Heart left ventricle (tissue), 16 donors: Measurements from ENCODE around the gene VASN. TPM values are rescaled to one million over a fixed set of nuclear protein-coding genes. Genes with fewer than 3 reads are reported as not detected.
A peak's percentile ranks its signal among the peaks of the same experiment; 100 is the strongest.

ENCODE experiments used
- ATAC-seq, 4 donors: fragments of 200-7000 bp; cut with Tn5 transposase; one replicate each; pipeline ENCODE4 v1.9.1; 2020 to 2022; ENCODE audit warnings: moderate library complexity in 4 of 4, mild to moderate bottlenecking in 3 of 4, moderate number of reproducible peaks in 1 of 4
- DNase-seq, 5 donors: peaks; one replicate each; pipeline ENCODE4 v3.0.0-alpha.2; 2020
- H3K27ac ChIP-seq, 12 donors: fragments of 200-600 bp; sonication (generic) in 4 of 12; one replicate each; pipeline versions ENCODE4 v1.5.0 to v1.8.0; 2016 to 2022; ENCODE audit warnings: mild to moderate bottlenecking in 2 of 12
- H3K27me3 ChIP-seq, 9 donors: fragments of 200-600 bp; sonication (generic) in 2 of 9; one replicate each; pipeline versions ENCODE4 v1.5.1 to v1.8.0; 2016 to 2022; ENCODE audit warnings: mild to moderate bottlenecking in 3 of 9
- H3K36me3 ChIP-seq, 9 donors: fragments of 200-600 bp; sonication (generic) in 2 of 9; one replicate each; pipeline versions ENCODE4 v1.5.0 to v1.8.0; 2018 to 2022; ENCODE audit warnings: mild to moderate bottlenecking in 2 of 9
- H3K4me1 ChIP-seq, 12 donors: fragments of 200-600 bp; sonication (generic) in 4 of 12; one replicate each; pipeline versions ENCODE4 v1.5.0 to v1.8.0; 2016 to 2022; ENCODE audit warnings: mild to moderate bottlenecking in 3 of 12
- H3K4me3 ChIP-seq, 12 donors: fragments of 200-600 bp; sonication (generic) in 4 of 12; one replicate each; pipeline versions ENCODE4 v1.5.0 to v1.8.0; 2017 to 2022; ENCODE audit warnings: mild to moderate bottlenecking in 9 of 12, moderate library complexity in 4 of 12
- H3K9me3 ChIP-seq, 12 donors: fragments of 200-600 bp; sonication (generic) in 4 of 12; one replicate each; pipeline versions ENCODE4 v1.5.0 to v1.8.0; 2016 to 2022; ENCODE audit warnings: mild to moderate bottlenecking in 1 of 12
- POLR2A ChIP-seq, 2 donors: fragments of 450-650 bp; IDR thresholded peaks; one replicate each; pipeline ENCODE4 v1.6.1; 2017; ENCODE audit warnings: antibody characterized with exemption in 2 of 2, mild to moderate bottlenecking in 2 of 2, moderate library complexity in 2 of 2
- WGBS, 4 donors: extraction: QIAGEN DNeasy Blood & Tissue Kit in 2 of 4; methylation state at CpG; one replicate each; pipeline versions ENCODE4 v1.1.5 to v1.1.7; 2013 to 2018; 5-methylcytosine and 5-hydroxymethylcytosine counted together
- intact Hi-C, 10 donors: fragments of 100-400 bp; cut with DNase I; formaldehyde crosslinking; loops; one replicate each; pipeline versions ENCODE4 v1.11.1 to v1.14.2; 2022
- polyA plus RNA-seq, 2 donors: library from polyadenylated mRNA; stranded (reverse); fragments of 200-250 nt; gene quantifications; one replicate each; pipeline ENCODE4 v1.2.3, GENCODE V29; 2013
- total RNA-seq, 9 donors: library from RNA; depleted of rRNA in 2 of 9; stranded (reverse); fragments of >200 nt in 2 of 9; fragmentation: NEBNext Ultra II Directional in 3 of 9; extraction: Animal tissue kit (Norgen Biotek cat#: 25700) in 3 of 9; gene quantifications; one replicate each; pipeline versions ENCODE4 v1.1.0 to v1.2.4, GENCODE V29; 2016 to 2023
- TF ChIP-seq, protein P1 (sequence below), 12 donors: fragments of 200-600 bp; sonication (generic) in 4 of 12; IDR thresholded peaks; one replicate each; pipeline versions ENCODE4 v1.5.0 to v1.8.0; 2018 to 2022; ENCODE audit warnings: antibody characterized with exemption in 12 of 12, mild to moderate bottlenecking in 5 of 12
- donor health status: ischemic (EF 13 %, LVEDD 7.1; RV severe dilation, severe dysfunction).
- donor health status: healthy with polysubstance abuse.
- donor health status: DM: no; HTN: yes; CAD: no.
- donor health status: DM: no; HTN: no; CAD: no.
- donor health status: ischemic (EF 25% LVEDD 6.9; RV normal size, moderate dysfunction).
- donor health status: ischemic (EF 25% LVEDD 5.7; RV mildly dilated, moderate dysfunction).
- donor health status: healthy.
- donor health status: DM: yes; HTN: yes; CAD: no.
- donor health status: ischemic (EF 35%, LVEDD 5.7; RV mildly dilated, moderate dysfunction).
- donor health status: nonischemic (EF 11% LVEDD 7.7; RV severe dilation, severe dysfunction).
- donor health status: DM: yes; HTN: yes; CAD: no.
- donor health status: PGD.
- donor health status: ischemic (EF 29% LVEDD 5.4; RV normal size, mild dysfunction).
- donor health status: nonischemic (EF 23%, LVEDD 6.1; RV moderate dilation, normal function).

Gene VASN
- total and polyA plus RNA-seq, 11 donors, result 3.8 to 20.0 (median 6.2) TPM

DNA sequence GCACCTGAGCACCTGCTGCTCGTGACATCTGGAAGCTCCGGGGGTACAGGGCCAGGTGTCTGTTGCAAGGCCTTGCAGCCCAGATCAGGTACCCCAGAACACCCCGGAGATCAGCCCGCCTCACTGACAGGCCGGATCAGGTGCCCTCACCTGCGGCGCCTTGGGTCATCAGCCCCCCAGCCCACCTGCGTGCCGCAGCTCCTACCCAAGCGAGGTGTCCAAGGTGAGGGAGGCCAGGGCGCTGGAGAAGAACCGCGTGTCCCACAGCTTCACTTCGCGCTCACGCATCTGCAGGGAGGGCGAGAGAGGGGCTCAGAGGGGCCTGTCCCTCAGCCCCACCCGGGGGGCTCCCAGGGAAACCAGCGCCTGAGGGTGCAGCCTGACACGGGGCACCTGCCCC is 16.1 kb downstream of the VASN start:
- H3K4me3 ChIP-seq, result no peak overlapping the region
- 74 to 91% (median 83%) methylated on average over 13 to 20 of the region's 20 CpGs for WGBS, 4 donors
- ATAC-seq (no peak), DNase-seq (peak; percentile 7 to 58 (median 25))
- H3K4me1 ChIP-seq, result peaks cover 0 to 69% (median 28%) of the 10 kb centered on the region in 12 donors
- no peaks in the 10 kb centered on the region for H3K27me3 ChIP-seq
- H3K27ac ChIP-seq, result peak overlapping the region in 10 of 12 donors; percentile 8 to 85 (median 62)
- TF ChIP-seq POLR2A (IDR thresholded peaks at IDR 0.05), result no peak
- TF ChIP-seq, protein P1, sequence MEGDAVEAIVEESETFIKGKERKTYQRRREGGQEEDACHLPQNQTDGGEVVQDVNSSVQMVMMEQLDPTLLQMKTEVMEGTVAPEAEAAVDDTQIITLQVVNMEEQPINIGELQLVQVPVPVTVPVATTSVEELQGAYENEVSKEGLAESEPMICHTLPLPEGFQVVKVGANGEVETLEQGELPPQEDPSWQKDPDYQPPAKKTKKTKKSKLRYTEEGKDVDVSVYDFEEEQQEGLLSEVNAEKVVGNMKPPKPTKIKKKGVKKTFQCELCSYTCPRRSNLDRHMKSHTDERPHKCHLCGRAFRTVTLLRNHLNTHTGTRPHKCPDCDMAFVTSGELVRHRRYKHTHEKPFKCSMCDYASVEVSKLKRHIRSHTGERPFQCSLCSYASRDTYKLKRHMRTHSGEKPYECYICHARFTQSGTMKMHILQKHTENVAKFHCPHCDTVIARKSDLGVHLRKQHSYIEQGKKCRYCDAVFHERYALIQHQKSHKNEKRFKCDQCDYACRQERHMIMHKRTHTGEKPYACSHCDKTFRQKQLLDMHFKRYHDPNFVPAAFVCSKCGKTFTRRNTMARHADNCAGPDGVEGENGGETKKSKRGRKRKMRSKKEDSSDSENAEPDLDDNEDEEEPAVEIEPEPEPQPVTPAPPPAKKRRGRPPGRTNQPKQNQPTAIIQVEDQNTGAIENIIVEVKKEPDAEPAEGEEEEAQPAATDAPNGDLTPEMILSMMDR (IDR thresholded peaks at IDR 0.05), result no peak
- intact Hi-C loops, result loop anchor here in 1 of 10 donors (2.0 kb wide), 1 partner anchor 17 kb away; the partner anchor contains the start of gene VASN
- no peaks in the 10 kb centered on the region for H3K9me3 ChIP-seq
- H3K36me3 ChIP-seq, result peaks cover 0 to 94% (median 16%) of the 10 kb centered on the region in 9 donors

DNA sequence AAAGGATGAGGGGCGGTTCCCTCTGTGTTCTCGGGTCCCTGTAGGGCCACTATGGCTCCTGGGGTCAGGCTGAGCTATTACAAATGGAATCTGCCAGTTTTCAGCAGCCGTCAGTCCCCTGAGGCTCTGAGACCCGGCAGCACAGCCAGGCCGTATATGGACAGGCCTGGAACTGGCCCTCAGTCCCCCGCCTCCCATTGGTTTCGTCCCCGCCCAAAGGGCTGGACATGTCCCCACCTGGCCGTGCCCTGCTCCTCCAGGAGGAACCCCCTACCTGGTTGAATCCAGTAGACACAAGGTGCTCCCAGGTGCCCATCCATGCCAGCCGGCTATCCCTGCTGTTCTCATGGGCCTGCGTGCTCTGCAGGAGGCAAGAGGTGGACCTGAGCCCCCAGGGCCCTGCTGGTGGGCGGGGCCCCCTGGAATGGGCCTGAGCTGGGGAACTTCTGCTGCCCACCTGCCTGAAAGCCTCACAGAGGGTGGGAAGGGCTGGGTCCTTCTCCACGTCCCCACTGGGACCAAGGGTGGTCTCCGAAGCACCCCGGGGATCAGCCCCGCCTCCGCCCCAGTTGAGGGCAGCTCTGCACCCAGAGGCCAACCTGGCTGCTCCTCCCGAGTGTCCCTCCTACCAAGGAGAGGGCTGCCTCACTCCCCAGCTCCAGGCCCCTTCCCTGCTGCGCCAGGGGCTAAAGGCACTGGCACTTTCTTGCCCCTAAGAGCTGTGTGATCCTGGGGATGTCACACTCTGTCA is 16.8 kb downstream of the VASN start:
- peak; percentile 60 to 77 (median 75) for DNase-seq
- Histone ChIP-seq H3K27ac (peak overlapping the region; percentile 15 to 91 (median 70)), H3K27me3 (no peaks in the 10 kb centered on the region), H3K4me3 (no peak overlapping the region), H3K4me1 (peaks cover 0 to 75% (median 31%) of the 10 kb centered on the region in 12 donors), H3K9me3 (no peaks in the 10 kb centered on the region), H3K36me3 (peaks cover 0 to 94% (median 13%) of the 10 kb centered on the region in 9 donors)
- peak in 3 of 4 donors; percentile 11 to 50 (median 36) for ATAC-seq
- intact Hi-C loops, result loop anchor here in 1 of 10 donors (2.0 kb wide), 1 partner anchor 18 kb away; the partner anchor contains the start of gene VASN
- TF ChIP-seq, protein P1 (IDR thresholded peaks at IDR 0.05), result no peak
- TF ChIP-seq POLR2A (IDR thresholded peaks at IDR 0.05), result no peak
- 70 to 82% (median 76%) methylated on average over 10 to 19 of the region's 19 CpGs for WGBS, 4 donors

DNA sequence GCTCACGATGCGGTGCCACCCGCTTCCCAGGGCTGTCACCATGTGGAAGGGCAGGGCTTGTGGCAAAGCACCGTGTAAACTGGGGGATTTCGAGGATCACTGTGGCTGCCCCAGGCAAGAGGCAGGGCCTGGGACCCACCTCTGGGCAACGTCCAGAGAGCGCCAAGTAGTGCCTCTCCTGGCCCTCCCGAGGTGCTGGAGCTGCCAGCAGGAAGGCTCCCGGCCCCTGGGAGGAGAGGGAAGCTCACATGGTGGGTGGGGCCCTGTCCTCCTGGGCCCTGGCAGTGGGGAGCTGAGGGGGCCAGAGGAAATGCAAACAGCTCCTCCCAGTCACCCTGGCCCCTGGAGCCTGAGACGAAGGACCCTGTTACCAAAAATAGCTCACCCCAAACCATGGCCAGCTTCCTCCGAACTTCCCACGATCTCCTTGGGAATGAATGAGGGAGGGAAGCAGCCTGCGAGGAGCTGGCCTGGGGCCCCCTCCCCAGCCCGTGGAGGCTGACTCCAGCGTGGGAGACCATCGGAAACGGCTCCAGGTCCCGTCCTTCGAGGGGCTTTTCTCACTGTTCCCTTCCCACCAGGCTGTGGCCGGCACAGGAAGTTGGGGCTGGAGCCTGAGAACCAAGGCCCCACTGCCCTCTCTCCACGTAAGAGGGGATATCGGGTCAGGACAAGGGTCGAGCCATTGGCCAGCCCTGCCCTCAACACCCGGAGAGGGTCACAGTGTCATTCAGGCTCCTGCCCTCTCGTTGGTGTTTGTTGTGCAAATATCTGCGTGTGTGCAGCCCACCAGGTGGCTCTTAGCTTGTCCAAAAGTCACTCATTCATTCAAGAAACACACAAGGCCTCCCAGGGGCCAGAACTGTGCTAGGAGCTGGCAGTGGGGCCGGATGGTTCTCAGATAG is 17.7 kb downstream of the VASN start:
- peaks cover 0 to 94% (median 4%) of the 10 kb centered on the region in 9 donors for H3K36me3 ChIP-seq
- intact Hi-C loops, result loop anchor here in 1 of 10 donors (2.0 kb wide), 1 partner anchor 19 kb away; the partner anchor contains the start of gene VASN
- H3K4me1 ChIP-seq, result peaks cover 0 to 71% (median 31%) of the 10 kb centered on the region in 12 donors
- TF ChIP-seq, protein P1 (IDR thresholded peaks at IDR 0.05), result no peak
- TF ChIP-seq POLR2A (IDR thresholded peaks at IDR 0.05), result no peak
- no peaks in the 10 kb centered on the region for H3K9me3 ChIP-seq
- WGBS, 4 donors, result 45 to 59% (median 53%) methylated on average over 20 to 27 of the region's 27 CpGs
- no peak overlapping the region for H3K4me3 ChIP-seq
- ATAC-seq, result peak; percentile 2 to 31 (median 9)
- no peaks in the 10 kb centered on the region for H3K27me3 ChIP-seq
- peak overlapping the region; percentile 15 to 91 (median 70) for H3K27ac ChIP-seq
- DNase-seq, result peak in 2 of 5 donors; percentile 61 to 66
